Hematopoietic multipotent progenitor cell (in vitro differentiated cells): ENCODE results near the gene ADGRB3. TPM values are rescaled to one million over a fixed set of nuclear protein-coding genes. Genes with fewer than 3 reads are reported as not detected.

ENCODE experiments used
- DNase-seq, 3 donors: peaks; one replicate each; pipeline ENCODE4 v3.0.0-alpha.2; 2011 to 2015; ENCODE audit warnings: low read depth in 2 of 3, low spot score in 2 of 3
- total RNA-seq: library from RNA; depleted of rRNA; stranded (reverse); fragments of >200 nt; gene quantifications from one replicate; pipeline ENCODE4 v1.2.3, GENCODE V29; 2012

Gene ADGRB3
- total RNA-seq, 1 donor = under 0.01 TPM

GRCh38 chr6:68695838-68696237, 60.8 kb downstream of the ADGRB3 start:
- no peak for DNase-seq

- DNase-seq = no peak
Observed at GRCh38 chr6:68697394-68697793, 62.3 kb downstream of the ADGRB3 start.

- DNase-seq = no peak
Observed at GRCh38 chr6:68701159-68701558, 66.1 kb downstream of the ADGRB3 start.

- DNase-seq = no peak
Observed at GRCh38 chr6:68704485-68704884, 69.4 kb downstream of the ADGRB3 start.

- DNase-seq = no peak
Observed at GRCh38 chr6:68709091-68709490, 74.0 kb downstream of the ADGRB3 start.

- no peak for DNase-seq
Observed at GRCh38 chr6:68709882-68710281, 74.8 kb downstream of the ADGRB3 start.

GRCh38 chr6:68710496-68710895, 75.4 kb downstream of the ADGRB3 start:
- DNase-seq = no peak

- DNase-seq = no peak
Observed at GRCh38 chr6:68710916-68711315, 75.8 kb downstream of the ADGRB3 start.

GRCh38 chr6:68711386-68712000, 76.4 kb downstream of the ADGRB3 start:
- no peak for DNase-seq

- peak in 1 of 3 donors; percentile 64 for DNase-seq
Observed at GRCh38 chr6:68716620-68717019, 81.5 kb downstream of the ADGRB3 start.

GRCh38 chr6:68718385-68719073, 83.4 kb downstream of the ADGRB3 start:
- no peak for DNase-seq

- DNase-seq = no peak
Observed at GRCh38 chr6:68719761-68720160, 84.7 kb downstream of the ADGRB3 start.

- DNase-seq = no peak
Observed at GRCh38 chr6:68722891-68723527, 87.9 kb downstream of the ADGRB3 start.

GRCh38 chr6:68724060-68724459, 89.0 kb downstream of the ADGRB3 start:
- no peak for DNase-seq

- DNase-seq = no peak
Observed at GRCh38 chr6:68726337-68726736, 91.3 kb downstream of the ADGRB3 start.

GRCh38 chr6:68726992-68727391, 91.9 kb downstream of the ADGRB3 start:
- DNase-seq = no peak

GRCh38 chr6:68727699-68728098, 92.6 kb downstream of the ADGRB3 start:
- no peak for DNase-seq

- no peak for DNase-seq
Observed at GRCh38 chr6:68728159-68728979, 93.3 kb downstream of the ADGRB3 start.

- no peak for DNase-seq
Observed at GRCh38 chr6:68729377-68729903, 94.4 kb downstream of the ADGRB3 start.

- no peak for DNase-seq
Observed at GRCh38 chr6:68730291-68731054, 95.4 kb downstream of the ADGRB3 start.
